ENCODE data around the gene SPTLC3. TPM values are rescaled to one million over a fixed set of nuclear protein-coding genes. Genes with fewer than 3 reads are reported as not detected.

SPTLC3 gene
- total RNA-seq, 1 donor from 2014 or later = 0.18 TPM

- intact Hi-C loops (cut with micrococcal nuclease) = no loop called here
- H3K9me3 Mint-ChIP-seq = no peaks in the 10 kb centered on the region
- H3K4me1 Mint-ChIP-seq (ENCODE audit: low read depth) = no peaks in the 10 kb centered on the region
- no peak overlapping the region for H3K27ac Mint-ChIP-seq
- no peaks in the 10 kb centered on the region for H3K27me3 Mint-ChIP-seq (ENCODE audit: insufficient read depth)
- H3K4me3 Mint-ChIP-seq = no peak overlapping the region
- H3K36me3 Mint-ChIP-seq (ENCODE audit: low read depth) = no peaks in the 10 kb centered on the region
- DNase-seq (ENCODE audit: low spot score) = no peak
These were observed 9.6 kb upstream of the SPTLC3 start for GRCh38 chr20:12999201-12999600.

GRCh38 chr20:13002251-13002650 is 6.5 kb upstream of the SPTLC3 start:
- no peaks in the 10 kb centered on the region for H3K4me1 Mint-ChIP-seq (ENCODE audit: low read depth)
- peaks cover 4% of the 10 kb centered on the region for H3K27me3 Mint-ChIP-seq (ENCODE audit: insufficient read depth)
- H3K36me3 Mint-ChIP-seq (ENCODE audit: low read depth) = no peaks in the 10 kb centered on the region
- DNase-seq (ENCODE audit: low spot score) = no peak
- intact Hi-C loops (cut with micrococcal nuclease) = no loop called here
- no peaks in the 10 kb centered on the region for H3K9me3 Mint-ChIP-seq
- no peak overlapping the region for H3K4me3 Mint-ChIP-seq
- no peak overlapping the region for H3K27ac Mint-ChIP-seq

- DNase-seq (ENCODE audit: low spot score) = no peak
These were observed 1.9 kb upstream of the SPTLC3 start for GRCh38 chr20:13006825-13007224.

GRCh38 chr20:13007596-13007995 is 1.2 kb upstream of the SPTLC3 start:
- intact Hi-C loops (cut with micrococcal nuclease) = no loop called here
- Mint-ChIP-seq H3K4me3 (no peak overlapping the region), H3K27ac (no peak overlapping the region)

More at GRCh38 chr20:13006825-13007224, 1.9 kb upstream of the SPTLC3 start:
- Mint-ChIP-seq H3K4me3 (no peak overlapping the region), H3K36me3 (ENCODE audit: low read depth) (no peaks in the 10 kb centered on the region), H3K4me1 (ENCODE audit: low read depth) (peaks cover 29% of the 10 kb centered on the region), H3K27me3 (ENCODE audit: insufficient read depth) (peaks cover 4% of the 10 kb centered on the region), H3K27ac (no peak overlapping the region), H3K9me3 (no peaks in the 10 kb centered on the region)
- intact Hi-C loops (cut with micrococcal nuclease) = no loop called here

GRCh38 chr20:13009682-13010406 is 1.1 kb downstream of the SPTLC3 start:
- H3K4me3 Mint-ChIP-seq = peak overlapping the region; percentile 43
- no peak overlapping the region for H3K27ac Mint-ChIP-seq
- peaks cover 4% of the 10 kb centered on the region for H3K27me3 Mint-ChIP-seq (ENCODE audit: insufficient read depth)
- intact Hi-C loops (cut with micrococcal nuclease) = no loop called here
- peaks cover 35% of the 10 kb centered on the region for H3K4me1 Mint-ChIP-seq (ENCODE audit: low read depth)
- H3K9me3 Mint-ChIP-seq = no peaks in the 10 kb centered on the region
- no peaks in the 10 kb centered on the region for H3K36me3 Mint-ChIP-seq (ENCODE audit: low read depth)
- DNase-seq (ENCODE audit: low spot score) = no peak

More at GRCh38 chr20:13007596-13007995, 1.2 kb upstream of the SPTLC3 start:
- Mint-ChIP-seq H3K36me3 (ENCODE audit: low read depth) (no peaks in the 10 kb centered on the region), H3K27me3 (ENCODE audit: insufficient read depth) (peaks cover 4% of the 10 kb centered on the region), H3K4me1 (ENCODE audit: low read depth) (peaks cover 31% of the 10 kb centered on the region), H3K9me3 (no peaks in the 10 kb centered on the region)
- no peak for DNase-seq (ENCODE audit: low spot score)

- intact Hi-C loops (cut with micrococcal nuclease) = no loop called here
- Mint-ChIP-seq H3K4me3 (no peak overlapping the region), H3K27ac (no peak overlapping the region), H3K9me3 (no peaks in the 10 kb centered on the region), H3K4me1 (ENCODE audit: low read depth) (peaks cover 35% of the 10 kb centered on the region), H3K36me3 (ENCODE audit: low read depth) (no peaks in the 10 kb centered on the region), H3K27me3 (ENCODE audit: insufficient read depth) (no peaks in the 10 kb centered on the region)
- DNase-seq (ENCODE audit: low spot score) = no peak
These were observed 4.1 kb downstream of the SPTLC3 start for GRCh38 chr20:13012886-13013285.

GRCh38 chr20:13013411-13013810 is 4.6 kb downstream of the SPTLC3 start:
- intact Hi-C loops (cut with micrococcal nuclease) = no loop called here
- H3K9me3 Mint-ChIP-seq = no peaks in the 10 kb centered on the region
- peaks cover 30% of the 10 kb centered on the region for H3K4me1 Mint-ChIP-seq (ENCODE audit: low read depth)
- H3K27me3 Mint-ChIP-seq (ENCODE audit: insufficient read depth) = no peaks in the 10 kb centered on the region
- no peak for DNase-seq (ENCODE audit: low spot score)
- no peak overlapping the region for H3K4me3 Mint-ChIP-seq
- H3K27ac Mint-ChIP-seq = no peak overlapping the region
- H3K36me3 Mint-ChIP-seq (ENCODE audit: low read depth) = no peaks in the 10 kb centered on the region

GRCh38 chr20:13017235-13017634 is 8.5 kb downstream of the SPTLC3 start:
- Mint-ChIP-seq H3K4me1 (ENCODE audit: low read depth) (peaks cover 6% of the 10 kb centered on the region), H3K27ac (no peak overlapping the region), H3K9me3 (peaks cover 11% of the 10 kb centered on the region), H3K36me3 (ENCODE audit: low read depth) (peaks cover 2% of the 10 kb centered on the region), H3K27me3 (ENCODE audit: insufficient read depth) (no peaks in the 10 kb centered on the region), H3K4me3 (no peak overlapping the region)
- intact Hi-C loops (cut with micrococcal nuclease) = no loop called here
- no peak for DNase-seq (ENCODE audit: low spot score)

GRCh38 chr20:13017883-13018535 is 9.2 kb downstream of the SPTLC3 start:
- no peak for DNase-seq (ENCODE audit: low spot score)
- Mint-ChIP-seq H3K4me1 (ENCODE audit: low read depth) (peaks cover under 1% of the 10 kb centered on the region), H3K9me3 (peaks cover 15% of the 10 kb centered on the region)

GRCh38 chr20:13021205-13021970 is 12.6 kb downstream of the SPTLC3 start:
- no peak overlapping the region for H3K4me3 Mint-ChIP-seq
- peaks cover 17% of the 10 kb centered on the region for H3K9me3 Mint-ChIP-seq
- no peak overlapping the region for H3K27ac Mint-ChIP-seq
- H3K4me1 Mint-ChIP-seq (ENCODE audit: low read depth) = no peaks in the 10 kb centered on the region
- DNase-seq (ENCODE audit: low spot score) = no peak
- intact Hi-C loops (cut with micrococcal nuclease) = no loop called here
- H3K27me3 Mint-ChIP-seq (ENCODE audit: insufficient read depth) = no peaks in the 10 kb centered on the region
- H3K36me3 Mint-ChIP-seq (ENCODE audit: low read depth) = peaks cover 2% of the 10 kb centered on the region

More at GRCh38 chr20:13017883-13018535, 9.2 kb downstream of the SPTLC3 start:
- Mint-ChIP-seq H3K27me3 (ENCODE audit: insufficient read depth) (no peaks in the 10 kb centered on the region), H3K4me3 (no peak overlapping the region), H3K36me3 (ENCODE audit: low read depth) (peaks cover 2% of the 10 kb centered on the region), H3K27ac (no peak overlapping the region)
- intact Hi-C loops (cut with micrococcal nuclease) = no loop called here

- Mint-ChIP-seq H3K4me3 (no peak overlapping the region), H3K27me3 (ENCODE audit: insufficient read depth) (no peaks in the 10 kb centered on the region), H3K9me3 (peaks cover 17% of the 10 kb centered on the region), H3K4me1 (ENCODE audit: low read depth) (no peaks in the 10 kb centered on the region), H3K27ac (no peak overlapping the region), H3K36me3 (ENCODE audit: low read depth) (peaks cover 2% of the 10 kb centered on the region)
- DNase-seq (ENCODE audit: low spot score) = no peak
- intact Hi-C loops (cut with micrococcal nuclease) = no loop called here
These were observed 13.8 kb downstream of the SPTLC3 start for GRCh38 chr20:13022401-13023155.

- DNase-seq (ENCODE audit: low spot score) = no peak
- H3K27me3 Mint-ChIP-seq (ENCODE audit: insufficient read depth) = no peaks in the 10 kb centered on the region
- peaks cover 17% of the 10 kb centered on the region for H3K9me3 Mint-ChIP-seq
- H3K36me3 Mint-ChIP-seq (ENCODE audit: low read depth) = peaks cover 2% of the 10 kb centered on the region
- no peak overlapping the region for H3K4me3 Mint-ChIP-seq
- H3K27ac Mint-ChIP-seq = no peak overlapping the region
- H3K4me1 Mint-ChIP-seq (ENCODE audit: low read depth) = no peaks in the 10 kb centered on the region
- intact Hi-C loops (cut with micrococcal nuclease) = no loop called here
These were observed 15.8 kb downstream of the SPTLC3 start for GRCh38 chr20:13024596-13024995.
